Measurements from ENCODE around the gene THAP8. TPM values are rescaled to one million over a fixed set of nuclear protein-coding genes. Genes with fewer than 3 reads are reported as not detected.

The THAP8 gene
- polyA plus RNA-seq, 1 donor (not counting 4 experiments of a cell fraction or from before 2014, with no cell fraction given), result 1.8 TPM

- FAIRE-seq, result no peak
- no peaks in the 10 kb centered on the region for H3K27me3 ChIP-seq (ENCODE audit: control insufficient read depth, extremely low read depth, insufficient read depth, low read length)
- no peaks in the 10 kb centered on the region for H3K9me3 ChIP-seq (ENCODE audit: control insufficient read depth, low read depth, low read length)
- DNase-seq (ENCODE audit: low read depth, low spot score), result no peak
- H3K79me2 ChIP-seq (ENCODE audit: control insufficient read depth, insufficient read depth, low read length), result no peaks in the 10 kb centered on the region
- H3K9me1 ChIP-seq (ENCODE audit: control insufficient read depth, extremely low read depth, insufficient read depth, low read length), result no peaks in the 10 kb centered on the region
- no peak overlapping the region for H3K9ac ChIP-seq (ENCODE audit: control insufficient read depth, extremely low read depth, insufficient read depth, low read length)
- dilution Hi-C loops (cut with MboI; ENCODE audit: extremely low pct_ligation_motif_present, low sequenced_read_pairs), result no loop called here
- no peak overlapping the region for H3K27ac ChIP-seq (ENCODE audit: control insufficient read depth, insufficient read depth, low read length)
- H4K20me1 ChIP-seq (ENCODE audit: control insufficient read depth, extremely low read depth, insufficient read depth, low read length), result no peaks in the 10 kb centered on the region
- H3K4me2 ChIP-seq (ENCODE audit: control insufficient read depth, extremely low read depth, insufficient read depth, low read depth, low read length), result no peak overlapping the region
- TF ChIP-seq EZH2 (IDR thresholded peaks at IDR 0.05; ENCODE audit: low read length), result no peak
- TF ChIP-seq CTCF (optimal IDR thresholded peaks at IDR 0.05 in 1 of 3, IDR thresholded peaks at IDR 0.05 in 1 of 3, conservative IDR thresholded peaks at IDR 0.05 in 1 of 3; ENCODE audit: extremely low read depth in 1 of 3, insufficient read depth in 2 of 3, low read length in 3 of 3), result peak; percentile 44 to 58 (median 49)
- no peak overlapping the region for H2AFZ ChIP-seq (ENCODE audit: control insufficient read depth, low read length)
- no peaks in the 10 kb centered on the region for H3K4me1 ChIP-seq (ENCODE audit: control insufficient read depth, extremely low read depth, insufficient read depth, low read length)
- H3K4me3 ChIP-seq (ENCODE audit: control insufficient read depth in 2 of 3, extremely low read depth in 1 of 3, insufficient read depth in 2 of 3, low read depth in 1 of 3, low read length in 3 of 3), result no peak overlapping the region
- no peaks in the 10 kb centered on the region for H3K36me3 ChIP-seq (ENCODE audit: control insufficient read depth in 2 of 2, extremely low read depth in 1 of 2, insufficient read depth in 2 of 2, low read length in 2 of 2)
Observed at GRCh38 chr19:36030264-36031148, 23.6 kb downstream of the THAP8 start.

GRCh38 chr19:36028313-36029041, 25.6 kb downstream of the THAP8 start:
- no peak for TF ChIP-seq EZH2 (IDR thresholded peaks at IDR 0.05; ENCODE audit: low read length)
- no peak for TF ChIP-seq CTCF (optimal IDR thresholded peaks at IDR 0.05 in 1 of 3, IDR thresholded peaks at IDR 0.05 in 1 of 3, conservative IDR thresholded peaks at IDR 0.05 in 1 of 3; ENCODE audit: extremely low read depth in 1 of 3, insufficient read depth in 2 of 3, low read length in 3 of 3)
- FAIRE-seq (no peak), DNase-seq (ENCODE audit: low read depth, low spot score) (no peak)
- peaks cover 1 to 9% of the 10 kb centered on the region in 2 experiments for H3K36me3 ChIP-seq (ENCODE audit: control insufficient read depth in 2 of 2, extremely low read depth in 1 of 2, insufficient read depth in 2 of 2, low read length in 2 of 2)
- H3K9ac ChIP-seq (ENCODE audit: control insufficient read depth, extremely low read depth, insufficient read depth, low read length), result no peak overlapping the region
- H3K4me3 ChIP-seq (ENCODE audit: control insufficient read depth in 2 of 3, extremely low read depth in 1 of 3, insufficient read depth in 2 of 3, low read depth in 1 of 3, low read length in 3 of 3), result no peak overlapping the region
- no peaks in the 10 kb centered on the region for H4K20me1 ChIP-seq (ENCODE audit: control insufficient read depth, extremely low read depth, insufficient read depth, low read length)
- no peak overlapping the region for H3K27ac ChIP-seq (ENCODE audit: control insufficient read depth, insufficient read depth, low read length)
- no peaks in the 10 kb centered on the region for H3K9me1 ChIP-seq (ENCODE audit: control insufficient read depth, extremely low read depth, insufficient read depth, low read length)
- H3K79me2 ChIP-seq (ENCODE audit: control insufficient read depth, insufficient read depth, low read length), result no peaks in the 10 kb centered on the region
- H3K27me3 ChIP-seq (ENCODE audit: control insufficient read depth, extremely low read depth, insufficient read depth, low read length), result no peaks in the 10 kb centered on the region
- H2AFZ ChIP-seq (ENCODE audit: control insufficient read depth, low read length), result no peak overlapping the region
- H3K4me2 ChIP-seq (ENCODE audit: control insufficient read depth, extremely low read depth, insufficient read depth, low read depth, low read length), result no peak overlapping the region
- dilution Hi-C loops (cut with MboI; ENCODE audit: extremely low pct_ligation_motif_present, low sequenced_read_pairs), result no loop called here
- H3K9me3 ChIP-seq (ENCODE audit: control insufficient read depth, low read depth, low read length), result no peaks in the 10 kb centered on the region
- H3K4me1 ChIP-seq (ENCODE audit: control insufficient read depth, extremely low read depth, insufficient read depth, low read length), result no peaks in the 10 kb centered on the region

Data from keratinocyte (primary cell).